Dedifferentiated amniotic fluid mesenchymal stem cell (primary cell): ENCODE measurements around the gene MAP4K2.

Experiments used
- DNase-seq: peaks from one replicate; pipeline ENCODE4 v3.0.0-alpha.2; 2016; ENCODE audit errors: extremely low spot score

MAP4K2 gene

DNA sequence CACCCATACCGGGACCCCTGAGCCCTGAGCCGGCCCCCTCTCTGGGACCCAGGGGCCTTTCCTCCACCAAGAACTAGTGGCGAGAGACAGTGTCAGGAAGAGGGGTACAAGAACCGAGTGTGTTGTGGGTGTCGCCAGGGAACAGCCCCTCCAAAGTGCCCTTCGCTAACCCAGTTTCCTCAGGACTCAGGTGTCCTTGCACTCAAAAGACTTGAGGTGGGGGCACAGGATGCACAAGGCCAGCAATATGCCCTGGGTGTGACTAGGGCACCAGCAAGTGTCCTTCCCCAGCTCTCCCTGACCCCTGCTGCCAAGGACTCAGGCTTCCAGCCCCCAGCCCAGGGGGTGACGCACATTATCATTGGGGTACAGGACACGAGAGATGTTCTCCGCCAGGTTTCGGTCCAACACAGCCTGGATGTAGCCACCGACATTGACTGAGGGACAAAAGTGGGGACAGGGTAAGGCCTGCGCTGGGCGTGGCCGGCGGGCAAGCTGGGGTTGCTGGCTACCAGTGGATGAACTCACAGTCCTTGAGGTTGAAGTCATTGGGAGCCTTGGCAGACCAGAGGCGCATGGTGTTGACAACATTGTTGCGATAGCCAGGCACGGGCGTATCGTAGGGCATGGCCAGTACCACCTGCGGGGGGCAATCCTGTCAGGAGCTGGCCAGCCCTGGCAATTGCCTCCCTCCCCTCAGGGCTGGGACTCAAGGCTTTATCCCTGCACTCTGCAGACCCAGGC lies 47.9 kb downstream of the MAP4K2 start:
- DNase-seq: no peak

DNA sequence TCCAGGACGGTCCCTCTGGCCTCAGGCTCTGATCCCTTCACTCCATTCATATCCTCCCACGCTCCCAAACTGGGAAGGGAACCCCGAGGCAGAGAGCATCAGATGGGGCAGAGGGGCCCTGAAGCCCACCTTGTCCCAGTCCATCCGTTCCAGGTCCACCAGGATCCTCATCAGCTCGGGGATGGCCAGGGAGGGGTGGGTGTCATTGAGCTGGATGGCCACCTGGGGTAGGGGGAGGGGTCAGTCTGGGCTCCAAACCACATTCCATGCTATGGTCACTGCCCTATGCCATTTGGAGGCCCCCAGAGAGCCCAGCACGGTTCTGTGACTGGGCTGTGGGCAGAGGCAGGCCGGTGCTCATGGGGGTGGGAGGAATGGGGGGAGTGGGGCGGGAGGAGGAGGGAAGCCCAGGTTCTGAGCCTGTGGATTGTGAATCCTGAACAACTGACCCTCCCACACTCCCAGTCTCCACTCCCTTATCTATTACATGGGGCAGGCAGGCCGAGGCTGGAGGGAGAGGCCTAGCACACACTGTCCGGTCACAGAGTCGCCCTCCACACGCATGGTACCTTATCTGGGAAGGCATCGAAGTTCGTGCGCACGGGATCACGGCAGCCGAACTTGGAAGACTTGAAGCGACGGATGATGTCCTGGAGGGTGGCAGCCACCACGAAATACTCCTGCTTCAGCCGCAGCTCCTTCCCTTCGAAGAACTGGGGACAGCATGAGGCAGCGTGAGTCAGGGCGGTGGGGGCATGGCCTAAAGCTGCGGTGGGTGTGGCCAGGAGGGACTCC lies 48.7 kb downstream of the MAP4K2 start:
- DNase-seq: no peak

DNA sequence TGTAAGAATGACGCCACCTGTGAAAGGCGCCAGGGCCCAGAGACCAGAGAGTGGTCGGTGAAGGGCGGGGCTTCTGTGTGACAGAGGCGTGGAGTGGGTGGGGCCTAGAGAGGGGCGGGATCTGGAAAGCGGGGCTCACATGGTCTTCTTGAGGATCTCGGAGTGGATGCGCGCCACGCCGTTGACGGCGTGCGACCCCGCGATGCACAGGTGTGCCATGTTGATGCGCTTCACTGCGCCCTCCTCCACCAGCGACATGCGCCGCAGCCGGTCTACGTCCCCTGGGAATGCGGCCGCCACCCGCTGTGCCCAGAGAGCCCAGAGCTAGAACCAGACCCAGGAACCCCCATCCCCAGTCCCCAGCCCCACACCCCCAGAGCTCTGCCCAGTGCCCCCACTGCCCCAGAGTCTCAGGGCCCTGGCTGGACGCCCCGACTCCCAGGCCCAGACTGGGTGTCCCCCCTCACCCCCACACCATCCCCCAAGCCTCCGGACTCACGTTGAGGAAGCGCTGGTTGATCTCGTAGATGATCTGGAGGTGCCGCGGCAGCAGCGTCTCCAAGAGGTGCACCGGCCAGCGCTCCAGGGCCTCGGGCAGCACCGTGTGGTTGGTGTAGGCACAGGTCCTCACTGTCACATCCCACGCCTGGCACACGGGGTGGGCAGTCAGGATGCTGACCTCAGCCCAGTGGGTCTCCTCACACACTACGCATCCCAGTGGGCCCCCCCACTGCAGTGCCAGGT lies 49.5 kb downstream of the MAP4K2 start:
- DNase-seq: no peak

DNA sequence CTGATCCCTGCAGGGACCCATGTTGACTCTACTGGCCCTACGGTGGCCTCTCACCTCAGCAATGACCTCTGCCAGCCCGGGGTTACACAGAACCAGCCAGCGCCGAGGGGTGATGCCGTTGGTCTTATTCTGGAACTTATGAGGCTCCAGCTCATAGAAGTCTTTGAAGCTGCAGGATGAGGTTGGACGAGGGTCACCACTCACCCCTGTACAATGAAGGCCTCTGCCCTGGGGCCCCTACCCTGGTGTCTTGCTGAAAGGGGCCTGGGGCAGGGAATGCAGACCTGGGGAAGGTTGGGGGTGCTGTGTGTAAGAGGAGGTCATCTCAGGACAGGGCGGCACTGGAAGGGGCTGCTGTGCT lies 50.0 kb downstream of the MAP4K2 start:
- DNase-seq: no peak

DNA sequence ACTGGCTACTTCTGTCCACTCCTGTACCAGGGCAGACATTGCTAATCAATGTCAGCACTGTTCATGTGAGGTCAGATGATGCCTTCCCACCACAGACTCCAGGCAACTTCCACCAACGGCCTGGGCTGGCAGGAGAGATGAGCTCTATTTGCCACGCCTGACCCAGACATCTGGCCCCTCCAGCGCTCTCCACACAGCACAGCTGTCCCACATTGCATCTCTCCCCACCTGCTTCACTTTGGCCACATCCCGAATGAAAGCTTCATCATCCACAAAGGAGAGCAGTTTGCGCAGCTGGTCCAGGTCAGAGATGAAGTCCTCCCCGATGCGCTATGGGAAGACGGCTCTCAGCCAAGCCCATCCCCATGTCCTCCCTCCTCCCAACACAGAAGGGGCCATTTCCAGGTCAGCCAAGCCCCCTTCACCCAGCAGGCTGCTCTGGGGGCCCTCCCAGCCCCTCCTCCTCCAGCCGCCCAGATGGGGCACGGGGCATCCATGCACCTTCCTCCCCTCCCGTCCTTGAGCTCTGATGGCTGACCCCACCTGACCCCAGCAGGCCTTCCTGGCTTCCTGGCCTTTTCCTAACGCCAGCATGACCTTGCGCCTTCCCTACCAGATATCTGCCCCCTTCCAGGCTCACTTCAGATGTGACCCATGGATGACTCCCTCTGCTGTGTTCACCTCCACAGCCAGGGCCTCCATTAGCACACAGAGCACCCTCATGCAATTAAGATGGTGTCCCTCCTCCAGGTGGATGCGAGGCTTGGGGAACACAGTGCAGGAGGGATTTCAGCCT lies 50.6 kb downstream of the MAP4K2 start:
- no peak for DNase-seq

DNA sequence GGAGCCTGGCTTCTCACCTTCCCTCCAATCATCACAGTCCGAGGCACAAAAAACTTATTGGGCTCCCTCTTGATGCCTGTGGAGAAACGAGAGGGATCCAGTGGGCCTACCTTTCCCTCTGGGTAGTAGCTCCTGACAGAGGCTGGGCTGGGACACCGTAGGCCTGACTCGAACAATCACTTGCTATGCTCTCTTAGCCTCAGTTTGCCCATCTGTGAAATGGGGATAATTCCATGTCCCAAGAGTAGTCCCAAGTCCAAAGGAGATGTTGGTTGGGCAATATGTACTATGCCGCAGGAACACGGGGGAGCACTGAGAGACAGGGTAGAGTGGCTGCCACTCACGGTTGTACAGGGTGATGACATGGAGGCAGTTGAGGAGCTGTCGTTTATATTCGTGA lies 51.4 kb downstream of the MAP4K2 start:
- DNase-seq: no peak

DNA sequence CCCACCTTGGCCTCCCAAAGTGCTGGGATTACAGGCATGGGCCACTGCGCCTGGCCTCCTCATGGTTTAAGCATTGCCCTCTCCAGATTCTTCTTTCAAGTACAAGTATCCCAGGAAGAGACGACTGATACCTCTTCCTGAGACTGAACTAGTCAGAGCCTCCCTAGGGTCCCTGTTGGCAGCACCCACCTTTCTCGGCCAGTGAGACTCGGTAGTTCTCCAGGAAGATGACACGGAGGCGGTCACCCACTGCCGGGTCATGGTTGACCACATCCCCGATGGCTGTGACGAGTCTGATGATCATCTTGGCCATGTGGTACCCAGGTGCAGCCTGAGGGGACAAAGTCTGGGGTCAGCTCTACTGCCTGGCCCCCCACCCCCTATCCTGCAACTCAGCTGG lies 51.9 kb downstream of the MAP4K2 start:
- no peak for DNase-seq

DNA sequence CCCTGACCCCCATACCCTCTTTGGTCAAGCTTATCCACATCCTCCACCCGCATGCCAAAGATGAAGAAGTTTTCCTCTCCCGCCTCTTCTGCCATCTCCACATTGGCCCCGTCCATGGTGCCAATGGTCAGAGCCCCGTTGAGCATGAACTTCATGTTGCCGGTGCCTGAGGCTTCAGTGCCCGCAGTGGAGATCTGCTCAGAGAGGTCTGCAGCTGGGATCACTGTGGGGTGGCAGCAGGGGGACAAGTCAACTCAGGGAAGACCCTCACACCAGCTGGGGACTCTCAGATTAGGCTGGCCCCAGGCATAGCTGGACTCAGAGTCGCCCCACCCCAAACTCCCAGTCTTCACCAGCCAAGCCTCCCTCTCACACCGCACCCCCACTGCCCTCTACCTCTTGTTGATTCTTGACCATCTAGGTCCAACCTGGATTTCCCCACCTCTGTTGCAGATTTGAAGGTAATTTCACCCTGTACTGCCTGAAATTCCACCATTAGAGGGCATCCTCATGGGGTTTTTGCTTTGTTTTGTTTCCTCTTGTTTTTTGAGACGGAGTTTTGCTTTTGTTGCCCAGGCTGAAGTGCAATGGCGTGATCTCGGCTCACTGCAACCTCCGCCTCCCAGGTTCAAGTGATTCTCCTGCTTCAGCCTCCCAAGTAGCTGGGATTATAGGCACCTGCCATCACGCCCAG lies 52.5 kb downstream of the MAP4K2 start:
- no peak for DNase-seq

DNA sequence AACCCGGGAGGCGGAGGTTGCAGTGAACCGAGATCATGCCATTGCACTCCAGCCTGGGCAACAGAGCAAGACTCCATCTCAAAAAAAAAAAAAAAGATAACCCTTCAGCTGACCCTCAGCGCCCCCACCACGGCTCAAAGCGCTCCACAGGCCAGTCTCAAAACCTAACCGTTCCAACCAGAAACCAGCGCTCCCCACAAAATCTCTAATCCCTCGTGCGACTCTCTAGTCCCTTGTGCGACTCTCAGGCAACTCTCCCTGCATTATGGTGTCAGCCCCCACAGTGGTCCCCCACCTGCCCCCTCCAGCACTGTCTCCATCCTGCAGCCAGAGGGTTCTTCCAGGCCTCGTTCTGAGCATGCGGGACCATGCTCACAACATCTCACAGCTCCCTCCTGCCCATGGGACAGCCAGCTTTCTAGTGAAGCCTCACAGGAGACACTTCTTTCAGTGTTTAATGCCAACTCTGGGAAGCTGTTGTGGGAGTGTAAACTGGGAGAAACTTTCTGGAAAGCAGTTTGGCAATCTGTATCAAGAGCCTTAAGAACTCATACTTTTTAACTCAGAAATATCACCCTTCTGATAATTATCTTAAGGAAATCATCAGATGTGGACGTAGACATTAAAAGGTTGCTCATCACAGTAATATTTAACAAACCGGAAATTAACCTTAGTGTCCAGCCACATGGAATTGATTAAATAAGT lies 54.9 kb downstream of the MAP4K2 start:
- peak; percentile 37 for DNase-seq

DNA sequence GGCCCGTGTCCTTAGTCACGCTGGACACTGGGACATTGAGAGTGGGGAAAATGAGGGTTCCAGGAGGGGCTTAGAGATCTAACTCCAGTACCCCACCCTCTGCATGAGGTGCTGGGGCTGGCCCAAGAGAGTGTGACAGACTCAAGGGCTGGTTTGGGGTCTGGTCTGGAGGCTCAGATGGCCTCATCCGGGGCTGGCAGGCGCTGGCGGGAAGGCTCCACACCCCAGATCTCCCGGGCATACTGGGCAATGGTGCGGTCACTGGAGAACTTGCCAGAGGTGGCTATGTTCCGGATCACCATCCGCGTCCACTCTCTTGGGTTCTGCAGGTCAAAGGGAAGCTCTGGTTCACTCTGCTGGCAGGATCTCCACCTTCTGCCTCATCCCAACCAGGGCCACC lies 56.5 kb downstream of the MAP4K2 start:
- DNase-seq: no peak

DNA sequence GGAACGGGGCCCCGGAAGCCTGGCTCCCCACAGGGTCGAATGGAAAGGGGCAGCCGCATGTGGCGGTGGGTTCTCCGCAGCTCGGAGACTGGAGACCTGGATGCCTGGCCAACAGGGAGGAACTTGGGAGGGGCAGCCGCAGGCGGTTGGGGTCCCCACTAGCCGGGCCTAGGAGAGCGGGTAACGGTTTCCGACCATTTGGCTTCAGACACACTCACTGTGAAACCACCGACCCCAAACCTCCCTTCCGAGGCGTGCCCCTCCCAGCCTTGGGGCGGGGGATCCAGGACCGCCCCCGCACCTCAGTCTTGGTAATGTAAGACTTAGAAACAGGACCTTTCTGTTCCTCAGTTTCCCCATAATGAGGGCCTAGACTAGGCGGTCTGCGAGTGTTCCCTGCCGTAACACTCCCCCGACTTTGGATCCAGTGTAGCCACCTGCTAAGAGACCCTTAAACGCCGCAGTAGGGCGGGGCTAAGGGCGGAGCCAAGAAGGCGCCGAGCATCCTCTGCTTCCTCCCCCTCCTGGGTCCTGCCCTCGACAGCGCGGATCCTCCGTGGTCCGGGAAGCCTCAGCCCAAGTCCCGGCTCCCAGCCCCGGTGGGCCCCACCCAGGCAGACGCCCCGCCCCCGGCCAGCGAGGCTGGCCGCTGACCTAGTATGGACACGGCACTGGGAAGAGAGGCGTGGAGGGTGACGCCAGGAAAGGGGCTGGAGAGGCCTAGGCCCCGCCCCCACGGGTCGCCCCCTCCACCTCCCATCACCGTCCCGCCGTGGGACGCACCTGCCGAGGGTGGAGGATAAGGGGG lies 57.3 kb downstream of the MAP4K2 start:
- DNase-seq: no peak

DNA sequence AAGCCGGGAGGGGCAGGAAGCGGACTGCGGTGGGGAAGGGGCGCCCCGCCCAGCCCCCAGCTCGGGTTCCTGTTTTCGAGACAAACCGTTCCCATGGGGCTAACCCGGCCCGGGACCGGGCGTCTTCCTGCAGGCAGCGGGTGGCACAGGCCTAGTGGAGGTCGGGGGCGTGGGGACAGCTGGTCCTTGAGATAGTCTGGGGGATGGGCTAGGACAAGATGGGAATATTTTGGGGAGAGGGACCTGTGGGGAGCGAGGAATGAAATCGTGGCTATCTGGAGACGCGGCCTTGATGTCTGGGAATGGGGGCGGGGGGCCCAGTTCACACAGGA lies 57.9 kb downstream of the MAP4K2 start:
- DNase-seq: no peak

DNA sequence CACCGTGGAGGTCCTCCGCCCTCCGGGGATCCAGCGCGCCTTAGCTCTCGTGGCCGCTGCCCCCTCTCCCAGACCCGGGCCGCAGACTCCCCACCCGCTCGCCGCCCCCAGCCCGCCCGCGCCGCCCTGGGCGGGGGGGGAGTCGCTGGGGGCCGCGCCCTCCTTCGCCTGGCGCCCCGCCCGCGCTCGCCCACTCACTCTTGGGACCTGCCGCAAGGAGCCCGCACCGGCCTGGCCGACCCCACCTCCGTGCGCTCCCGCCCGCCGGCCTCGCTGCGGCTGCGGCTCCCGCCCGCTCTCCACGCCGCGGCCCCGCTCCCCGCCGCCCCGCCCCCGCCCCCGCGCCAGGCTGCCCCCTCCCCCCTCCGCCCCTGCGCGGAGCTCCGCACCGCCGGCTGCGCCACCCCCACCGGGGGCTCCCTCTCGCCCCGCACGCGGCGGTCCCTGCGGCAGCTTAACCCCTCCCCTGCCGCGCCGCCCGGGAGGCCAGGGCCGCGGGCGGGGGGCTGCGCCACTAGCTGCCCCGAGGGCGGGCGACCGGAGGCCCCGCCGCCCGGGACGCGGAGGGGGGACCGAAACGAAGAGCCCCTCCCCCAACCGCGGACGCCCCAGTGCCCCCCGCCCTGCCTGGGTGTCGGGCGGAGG lies 58.3 kb downstream of the MAP4K2 start:
- no peak for DNase-seq

DNA sequence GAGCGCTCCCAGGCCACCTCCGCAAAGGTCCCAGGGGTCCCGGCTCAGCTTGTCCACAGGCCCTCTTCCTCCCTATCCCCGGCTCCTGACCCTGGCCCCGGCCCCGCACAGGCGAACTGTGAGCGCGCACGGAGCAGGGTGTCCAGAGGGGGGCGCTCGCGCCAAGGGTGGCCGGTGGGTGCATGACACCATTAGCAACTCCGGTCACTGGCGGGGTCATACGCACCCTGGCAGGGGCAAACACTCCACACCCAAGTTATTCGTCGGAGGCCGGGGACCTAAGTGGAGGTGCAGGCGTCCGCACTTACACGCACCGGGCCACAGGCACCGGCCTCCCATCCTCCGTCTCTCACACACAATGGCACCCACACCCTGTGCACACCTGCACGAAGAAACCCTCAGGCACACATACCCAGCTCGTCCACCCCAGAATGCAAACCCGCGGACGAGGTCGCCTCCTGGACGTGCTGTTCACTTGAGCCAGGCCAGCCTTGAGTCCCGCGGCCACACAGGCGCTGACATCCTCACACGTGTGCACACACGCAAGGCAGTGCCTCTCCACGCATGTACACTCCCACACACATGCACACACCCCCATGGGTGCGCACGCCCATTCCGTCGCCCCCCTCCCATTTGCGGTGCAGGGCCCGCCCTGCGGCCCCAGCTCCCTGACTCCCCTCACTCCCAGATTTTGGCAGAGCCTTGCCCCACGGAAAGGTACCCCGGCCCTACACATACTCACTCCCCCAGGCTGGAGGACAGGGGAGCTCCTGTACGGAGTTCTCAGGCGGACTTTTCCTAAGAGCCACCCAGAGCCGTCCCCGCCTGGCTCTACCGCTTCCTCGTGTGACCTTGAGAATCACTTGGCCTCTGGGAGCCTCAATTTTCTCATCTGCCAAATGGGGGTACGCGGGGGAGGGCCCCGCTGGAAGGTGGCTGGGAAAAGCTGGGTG lies 59.1 kb downstream of the MAP4K2 start, which contains the start of gene RASGRP2:
Gene RASGRP2, minus strand, starts transcription at position 552 of the 953 bp plus-strand sequence. CDS start 1,276 bp downstream, outside the sequence.
- no peak for DNase-seq

DNA sequence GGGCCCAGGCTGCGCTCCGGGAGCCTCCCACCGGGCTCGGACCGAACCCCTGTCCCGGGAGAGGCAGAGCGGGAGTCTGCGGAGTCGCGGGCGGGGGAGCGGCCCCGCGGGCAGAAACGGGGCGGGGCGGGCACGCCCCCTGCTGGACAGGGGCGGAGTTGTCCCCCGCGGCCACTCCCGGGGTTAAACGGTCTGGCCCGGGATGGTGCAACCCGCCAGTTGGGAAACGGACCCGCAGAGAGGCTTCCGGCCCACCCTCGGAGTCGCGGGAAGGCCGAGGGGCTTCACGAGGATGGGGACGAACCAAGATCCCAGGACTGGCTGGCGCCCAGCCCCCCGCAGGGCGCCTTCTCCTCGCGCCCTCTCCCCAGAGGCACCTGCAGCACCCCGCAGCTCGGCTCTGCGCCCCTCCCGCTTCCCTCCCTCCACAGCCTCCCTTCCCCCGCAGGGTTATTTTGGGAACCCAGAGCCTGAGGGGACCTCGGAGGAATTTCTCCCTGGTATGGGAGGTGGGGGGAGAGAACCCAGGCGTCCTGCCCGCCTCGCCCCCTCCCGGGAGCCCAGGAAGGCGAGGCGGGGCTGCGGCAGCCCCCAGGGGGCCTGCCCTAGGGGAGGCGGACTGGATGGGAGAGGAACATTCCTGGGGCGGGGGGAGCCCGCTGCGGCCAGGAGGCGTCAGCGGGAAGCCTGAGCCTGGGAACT lies 60.0 kb downstream of the MAP4K2 start:
- DNase-seq: no peak

DNA sequence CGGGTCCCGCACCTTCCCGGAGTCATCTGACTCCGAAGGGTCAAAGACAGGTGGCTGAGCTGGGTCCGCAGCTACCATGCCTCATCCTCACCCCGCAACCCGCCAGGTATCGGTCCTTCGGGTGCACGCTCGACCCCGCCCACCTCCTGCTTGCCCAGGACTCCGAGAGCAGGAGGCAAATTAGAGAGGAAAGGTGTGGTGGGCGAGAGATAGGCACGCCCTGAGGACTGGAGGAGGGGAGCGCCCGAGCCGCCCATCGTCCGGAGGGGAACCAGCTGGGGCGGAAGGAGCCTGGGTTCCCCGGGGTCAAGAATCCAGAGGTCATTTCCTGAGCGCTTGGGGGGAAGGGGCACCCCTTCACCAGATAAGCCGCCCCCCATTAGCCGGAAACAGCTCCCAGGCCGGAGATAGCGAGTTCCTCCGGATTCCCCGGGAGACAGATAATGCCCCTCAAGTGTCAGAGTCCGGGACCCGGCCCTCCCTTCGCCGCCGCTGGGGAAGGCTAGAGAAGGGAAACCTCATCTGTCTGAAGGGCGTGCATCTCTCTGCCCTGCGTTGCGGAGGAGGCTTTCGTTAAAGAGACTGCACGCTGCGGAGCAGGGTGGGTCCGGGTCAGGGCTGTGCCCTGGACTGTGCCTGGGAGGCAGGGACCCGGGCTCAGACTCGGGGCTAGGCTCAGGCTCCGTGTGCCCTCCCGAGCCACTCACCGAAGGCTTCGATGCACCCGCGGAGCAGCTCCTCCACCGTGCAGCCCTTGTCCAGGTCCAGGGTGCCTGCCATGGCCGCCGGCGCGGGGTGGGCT lies 60.7 kb downstream of the MAP4K2 start:
- no peak for DNase-seq
